Endothelial cell (in vitro differentiated cells): ENCODE results near the gene LPCAT2. TPM values are rescaled to one million over a fixed set of nuclear protein-coding genes. Genes with fewer than 3 reads are reported as not detected.

ENCODE experiments used
- DNase-seq: peaks from one replicate; pipeline ENCODE4 v3.0.0; 2021; ENCODE audit warnings: low spot score
- H3K27ac Mint-ChIP-seq: one replicate; pipeline ENCODE4 v1.8.0; 2021; ENCODE audit warnings: mixed read lengths, inconsistent platforms; ENCODE audit not compliant: unreplicated experiment
- H3K27me3 Mint-ChIP-seq: one replicate; pipeline ENCODE4 v1.8.0; 2021; ENCODE audit warnings: mild to moderate bottlenecking, moderate library complexity, mixed read lengths, inconsistent platforms; ENCODE audit not compliant: unreplicated experiment
- H3K36me3 Mint-ChIP-seq: one replicate; pipeline ENCODE4 v1.8.0; 2021; ENCODE audit warnings: mild to moderate bottlenecking, low read depth, mixed read lengths, inconsistent platforms; ENCODE audit not compliant: unreplicated experiment
- H3K4me1 Mint-ChIP-seq: one replicate; pipeline ENCODE4 v1.8.0; 2021; ENCODE audit warnings: mild to moderate bottlenecking, mixed read lengths, inconsistent platforms; ENCODE audit not compliant: unreplicated experiment
- H3K4me3 Mint-ChIP-seq: one replicate; pipeline ENCODE4 v1.8.0; 2021; ENCODE audit warnings: mild to moderate bottlenecking, mixed read lengths, inconsistent platforms; ENCODE audit not compliant: unreplicated experiment
- H3K9me3 Mint-ChIP-seq: one replicate; pipeline ENCODE4 v1.8.0; 2021; ENCODE audit warnings: mixed read lengths, inconsistent platforms; ENCODE audit not compliant: unreplicated experiment
- CTCF ChIP-seq: fragments of 200-600 bp; sonication (generic); IDR thresholded peaks from one replicate; pipeline ENCODE4 v1.5.0; 2021; ENCODE audit warnings: antibody characterized with exemption; ENCODE audit not compliant: unreplicated experiment
- total RNA-seq: library from RNA; stranded (reverse); fragmentation: NEBNext Ultra II Directional; extraction: Animal tissue kit (Norgen Biotek cat#: 25700); gene quantifications from one replicate; pipeline ENCODE4 v1.2.1, GENCODE V29; 2021; ENCODE audit not compliant: unreplicated experiment

The LPCAT2 gene
- total RNA-seq, 1 donor from 2014 or later, result 25.5 TPM

DNA sequence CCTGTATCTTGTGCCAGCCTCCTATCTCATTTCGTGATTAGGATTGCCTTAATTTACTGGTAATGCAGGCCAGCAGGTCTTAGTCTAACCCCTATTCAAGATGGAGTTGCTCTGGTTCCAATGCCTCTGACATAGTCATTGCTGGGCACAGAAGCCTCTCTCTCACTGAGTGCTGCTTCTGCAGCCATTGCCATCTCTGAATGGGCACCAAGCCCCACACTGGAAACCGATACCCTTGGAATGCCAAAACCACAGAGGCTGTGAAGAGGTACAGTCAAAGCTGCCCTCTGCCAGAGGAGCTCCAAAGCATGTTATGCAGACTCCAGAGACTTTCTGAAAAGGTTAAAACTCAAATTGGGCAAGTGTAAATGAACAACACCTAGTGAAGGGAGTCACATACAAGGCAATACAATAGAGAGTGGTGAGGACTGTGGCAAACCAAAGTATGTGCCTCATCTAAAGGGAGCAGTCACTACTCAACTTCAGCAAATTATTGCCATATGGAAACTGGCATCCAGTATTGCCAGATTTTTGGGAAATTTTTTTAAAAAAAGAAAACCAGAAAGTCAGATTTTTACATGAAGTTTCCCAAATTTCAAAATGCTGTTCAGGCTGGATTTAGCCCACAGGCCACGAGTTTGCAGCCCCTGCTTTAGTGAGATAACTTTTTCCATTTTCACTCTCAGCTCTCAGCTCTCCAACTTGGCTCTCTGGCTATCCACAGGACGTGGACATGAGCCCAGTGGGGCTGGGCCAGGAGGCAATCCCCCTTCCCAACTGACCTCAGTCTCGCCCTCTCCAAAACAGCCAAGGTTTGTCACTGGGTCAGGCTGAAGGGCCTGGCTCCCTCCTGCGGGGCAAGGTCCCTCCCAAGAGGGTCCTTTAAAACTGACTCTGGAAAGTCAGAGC, 32.0 kb upstream of the LPCAT2 start:
- H3K4me1 Mint-ChIP-seq, result peaks cover 24% of the 10 kb centered on the region
- peak overlapping the region; percentile 65 for H3K4me3 Mint-ChIP-seq
- H3K27me3 Mint-ChIP-seq, result peaks cover 7% of the 10 kb centered on the region
- H3K36me3 Mint-ChIP-seq, result peaks cover 6% of the 10 kb centered on the region
- H3K9me3 Mint-ChIP-seq, result no peaks in the 10 kb centered on the region
- TF ChIP-seq CTCF, result no peak
- no peak overlapping the region for H3K27ac Mint-ChIP-seq
- DNase-seq, result no peak

DNA sequence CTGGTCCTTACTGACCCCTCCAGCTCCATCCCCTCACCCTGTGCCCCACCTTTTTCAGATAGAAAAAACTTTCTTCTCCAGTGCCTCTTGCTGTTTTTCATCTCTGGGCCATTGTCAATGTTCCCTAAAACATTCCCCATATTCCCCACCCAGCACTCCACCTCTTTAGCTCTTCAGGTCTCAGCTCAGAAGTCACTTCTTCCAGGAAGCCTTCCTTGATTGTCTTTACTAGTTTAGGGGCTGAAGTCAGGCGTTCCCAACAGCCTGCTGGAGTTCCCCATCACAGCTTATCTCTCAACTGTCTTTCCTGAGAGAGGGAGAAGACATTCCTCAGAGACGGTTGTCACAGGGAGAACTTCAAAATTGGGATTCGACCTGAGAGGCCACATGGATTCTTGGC, 31.1 kb upstream of the LPCAT2 start:
- Mint-ChIP-seq H3K27ac (no peak overlapping the region), H3K36me3 (peaks cover 10% of the 10 kb centered on the region), H3K4me1 (peaks cover 26% of the 10 kb centered on the region), H3K9me3 (no peaks in the 10 kb centered on the region), H3K4me3 (peak overlapping the region; percentile 65), H3K27me3 (peaks cover 7% of the 10 kb centered on the region)
- TF ChIP-seq CTCF, result no peak
- no peak for DNase-seq

DNA sequence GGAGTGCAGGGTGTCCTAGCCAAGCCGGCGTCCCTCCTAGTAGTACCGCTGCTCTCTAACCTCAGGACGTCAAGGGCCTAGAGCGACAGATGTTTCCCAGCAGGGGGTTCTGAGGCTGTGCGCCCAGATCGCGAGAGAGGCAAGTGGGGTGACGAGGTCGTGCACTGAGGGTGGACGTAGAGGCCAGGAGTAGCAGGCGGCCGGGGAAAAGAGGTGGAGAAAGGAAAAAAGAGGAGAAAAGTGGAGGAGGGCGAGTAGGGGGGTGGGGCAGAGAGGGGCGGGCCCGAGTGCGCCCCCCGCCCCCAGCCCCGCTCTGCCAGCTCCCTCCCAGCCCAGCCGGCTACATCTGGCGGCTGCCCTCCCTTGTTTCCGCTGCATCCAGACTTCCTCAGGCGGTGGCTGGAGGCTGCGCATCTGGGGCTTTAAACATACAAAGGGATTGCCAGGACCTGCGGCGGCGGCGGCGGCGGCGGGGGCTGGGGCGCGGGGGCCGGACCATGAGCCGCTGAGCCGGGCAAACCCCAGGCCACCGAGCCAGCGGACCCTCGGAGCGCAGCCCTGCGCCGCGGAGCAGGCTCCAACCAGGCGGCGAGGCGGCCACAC, 29.9 kb upstream of the LPCAT2 start, which contains the start of gene MMP2:
TSS of gene MMP2 (plus strand) at position 372 of the 603 bp plus-strand sequence. CDS start 282 bp downstream, outside the sequence.
- Mint-ChIP-seq H3K4me1 (peaks cover 26% of the 10 kb centered on the region), H3K27ac (peak within 1 kb of the TSS; percentile 87), H3K9me3 (no peaks in the 10 kb centered on the region), H3K36me3 (peaks cover 20% of the 10 kb centered on the region), H3K27me3 (peaks cover 11% of the 10 kb centered on the region), H3K4me3 (peak within 1 kb of the TSS; percentile 97)
- DNase-seq, result peak; percentile 71
- TF ChIP-seq CTCF, result no peak

DNA sequence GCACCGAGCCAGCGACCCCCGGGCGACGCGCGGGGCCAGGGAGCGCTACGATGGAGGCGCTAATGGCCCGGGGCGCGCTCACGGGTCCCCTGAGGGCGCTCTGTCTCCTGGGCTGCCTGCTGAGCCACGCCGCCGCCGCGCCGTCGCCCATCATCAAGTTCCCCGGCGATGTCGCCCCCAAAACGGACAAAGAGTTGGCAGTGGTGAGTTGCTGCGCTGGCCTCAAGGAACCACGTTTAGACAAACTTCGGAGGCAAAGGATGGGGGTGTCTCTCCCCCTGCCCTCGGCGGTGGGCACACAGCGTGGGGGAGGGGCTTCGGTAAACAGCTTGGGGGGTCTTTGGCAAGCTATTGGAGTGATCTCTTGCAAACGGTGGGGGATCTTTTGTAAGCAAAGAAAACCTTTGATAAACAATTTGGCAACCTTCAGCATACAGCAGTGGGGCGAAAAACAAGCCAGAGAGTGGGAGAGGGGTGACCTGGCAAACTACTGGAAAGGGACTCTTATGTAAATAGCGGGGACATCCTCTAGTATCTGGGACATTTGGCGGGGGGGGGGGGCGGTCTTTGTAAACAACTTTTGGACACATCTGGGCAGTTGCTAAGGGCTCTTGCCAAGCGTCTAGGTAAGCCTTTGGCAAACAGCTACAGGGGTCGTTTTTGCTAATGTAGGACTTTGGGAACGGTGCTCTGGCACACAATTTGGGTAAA, 29.3 kb upstream of the LPCAT2 start:
- DNase-seq, result no peak
- Mint-ChIP-seq H3K27me3 (peaks cover 9% of the 10 kb centered on the region), H3K4me1 (peaks cover 26% of the 10 kb centered on the region), H3K9me3 (no peaks in the 10 kb centered on the region), H3K27ac (peak overlapping the region; percentile 87), H3K36me3 (peaks cover 24% of the 10 kb centered on the region), H3K4me3 (peak overlapping the region; percentile 97)
- TF ChIP-seq CTCF, result no peak
